IPS-20b (cell line): Measurements from ENCODE around the gene ZDHHC21.

ENCODE experiments used
- H3K27ac ChIP-seq: one replicate; pipeline ENCODE4 v1.5.1; 2013; ENCODE audit warnings: low read length
- H3K27me3 ChIP-seq: 2 replicates; pipeline ENCODE4 v1.6.1; 2013; ENCODE audit warnings: mild to moderate bottlenecking, low read length, inconsistent platforms; ENCODE audit not compliant: insufficient read depth
- H3K36me3 ChIP-seq: 2 replicates; pipeline ENCODE4 v1.6.1; 2013; ENCODE audit warnings: low read depth, mild to moderate bottlenecking, inconsistent platforms, low read length, moderate library complexity; ENCODE audit not compliant: insufficient read depth
- H3K4me1 ChIP-seq: 2 replicates; pipeline ENCODE4 v1.6.1; 2013; ENCODE audit warnings: mild to moderate bottlenecking, control low read depth, inconsistent platforms, low read length, moderate library complexity; ENCODE audit not compliant: insufficient read depth
- H3K4me3 ChIP-seq: 2 replicates; pipeline ENCODE4 v1.5.1; 2013; ENCODE audit warnings: mild to moderate bottlenecking, low read length, inconsistent platforms
- H3K9ac ChIP-seq: 2 replicates; pipeline ENCODE4 v1.6.1; 2013; ENCODE audit warnings: low read depth, mild to moderate bottlenecking, inconsistent platforms, low read length, moderate library complexity
- H3K9me3 ChIP-seq: 2 replicates; pipeline ENCODE4 v1.6.1; 2013; ENCODE audit warnings: mild to moderate bottlenecking, low read depth, low read length, inconsistent platforms; ENCODE audit not compliant: insufficient read depth

The ZDHHC21 gene, protein sequence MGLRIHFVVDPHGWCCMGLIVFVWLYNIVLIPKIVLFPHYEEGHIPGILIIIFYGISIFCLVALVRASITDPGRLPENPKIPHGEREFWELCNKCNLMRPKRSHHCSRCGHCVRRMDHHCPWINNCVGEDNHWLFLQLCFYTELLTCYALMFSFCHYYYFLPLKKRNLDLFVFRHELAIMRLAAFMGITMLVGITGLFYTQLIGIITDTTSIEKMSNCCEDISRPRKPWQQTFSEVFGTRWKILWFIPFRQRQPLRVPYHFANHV

DNA sequence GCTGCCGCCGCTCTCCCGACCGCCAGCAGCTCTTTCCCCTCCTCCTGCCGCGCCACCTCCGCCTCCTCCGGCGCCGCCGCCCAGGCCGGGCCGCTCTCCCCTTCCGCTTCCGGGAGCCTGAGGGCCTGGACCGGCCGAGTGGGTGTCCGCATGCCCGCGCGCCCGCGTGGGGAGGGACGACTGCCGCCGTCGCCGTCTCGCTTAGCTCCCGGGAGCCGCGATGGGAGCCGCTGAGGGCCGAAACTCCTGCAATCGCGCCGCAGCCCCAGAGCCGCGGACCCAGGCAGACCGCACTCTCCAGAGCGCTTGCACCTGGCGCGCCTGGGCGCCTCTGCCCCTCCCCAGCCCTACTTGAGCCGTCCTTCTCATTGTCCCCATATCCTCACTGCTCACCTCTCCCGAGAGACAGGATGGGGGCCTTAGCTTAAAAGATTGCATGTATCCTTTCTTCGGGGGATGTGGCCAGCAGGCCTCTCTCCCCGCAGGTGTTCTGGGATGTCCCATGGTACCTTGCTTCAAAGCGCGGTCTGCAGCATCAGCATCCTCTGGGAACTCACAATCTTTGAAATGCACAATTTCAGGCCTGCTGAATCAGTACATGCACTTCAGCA is at the start of gene ZDHHC21:
ZDHHC21 (minus strand) TSS at position 182 of the 611 bp plus-strand sequence. CDS start 19,092 bp downstream, outside the sequence.
- H3K27me3 ChIP-seq: peaks cover 6% of the 10 kb centered on the region
- peak within 1 kb of the TSS; percentile 82 for H3K9ac ChIP-seq
- no peaks in the 10 kb centered on the region for H3K9me3 ChIP-seq
- peaks cover 13% of the 10 kb centered on the region; the same call in 1 of the 2 replicates for H3K4me1 ChIP-seq
- peaks cover 18% of the 10 kb centered on the region for H3K36me3 ChIP-seq
- peak within 1 kb of the TSS; percentile 23 for H3K27ac ChIP-seq
- peak within 1 kb of the TSS; percentile 84 for H3K4me3 ChIP-seq

- Histone ChIP-seq H3K9me3 (no peaks in the 10 kb centered on the region), H3K4me1 (no peaks in the 10 kb centered on the region), H3K27me3 (no peaks in the 10 kb centered on the region), H3K4me3 (no peak overlapping the region), H3K9ac (no peak overlapping the region), H3K36me3 (no peaks in the 10 kb centered on the region), H3K27ac (no peak overlapping the region)
Observed at GRCh38 chr9:14741369-14741768, 48.1 kb upstream of the ZDHHC21 start.

- no peak overlapping the region for H3K9ac ChIP-seq
- H3K4me3 ChIP-seq: no peak overlapping the region
- H3K27me3 ChIP-seq: peaks cover 15% of the 10 kb centered on the region; the same call in 1 of the 2 replicates
- no peak overlapping the region for H3K27ac ChIP-seq
- H3K36me3 ChIP-seq: no peaks in the 10 kb centered on the region
- no peaks in the 10 kb centered on the region for H3K4me1 ChIP-seq
- no peaks in the 10 kb centered on the region for H3K9me3 ChIP-seq
Observed at GRCh38 chr9:14733133-14733532, 39.9 kb upstream of the ZDHHC21 start.

- Histone ChIP-seq H3K27ac (no peak overlapping the region), H3K9ac (no peak overlapping the region), H3K9me3 (no peaks in the 10 kb centered on the region), H3K4me1 (no peaks in the 10 kb centered on the region), H3K4me3 (no peak overlapping the region), H3K36me3 (no peaks in the 10 kb centered on the region), H3K27me3 (peaks cover 32% of the 10 kb centered on the region)
Observed at GRCh38 chr9:14731294-14731981, 38.2 kb upstream of the ZDHHC21 start.

- Histone ChIP-seq H3K4me3 (no peak overlapping the region), H3K9ac (no peak overlapping the region), H3K27ac (no peak overlapping the region), H3K9me3 (no peaks in the 10 kb centered on the region), H3K27me3 (peaks cover 41% of the 10 kb centered on the region), H3K36me3 (no peaks in the 10 kb centered on the region), H3K4me1 (no peaks in the 10 kb centered on the region)
Observed at GRCh38 chr9:14730461-14730898, 37.2 kb upstream of the ZDHHC21 start.

- Histone ChIP-seq H3K9me3 (no peaks in the 10 kb centered on the region), H3K4me1 (peaks cover 16% of the 10 kb centered on the region), H3K27ac (no peak overlapping the region), H3K36me3 (no peaks in the 10 kb centered on the region), H3K4me3 (no peak overlapping the region; the same call in 1 of the 2 replicates), H3K27me3 (peaks cover 97% of the 10 kb centered on the region), H3K9ac (no peak overlapping the region)
Observed at GRCh38 chr9:14723301-14723700, 30.1 kb upstream of the ZDHHC21 start.

DNA sequence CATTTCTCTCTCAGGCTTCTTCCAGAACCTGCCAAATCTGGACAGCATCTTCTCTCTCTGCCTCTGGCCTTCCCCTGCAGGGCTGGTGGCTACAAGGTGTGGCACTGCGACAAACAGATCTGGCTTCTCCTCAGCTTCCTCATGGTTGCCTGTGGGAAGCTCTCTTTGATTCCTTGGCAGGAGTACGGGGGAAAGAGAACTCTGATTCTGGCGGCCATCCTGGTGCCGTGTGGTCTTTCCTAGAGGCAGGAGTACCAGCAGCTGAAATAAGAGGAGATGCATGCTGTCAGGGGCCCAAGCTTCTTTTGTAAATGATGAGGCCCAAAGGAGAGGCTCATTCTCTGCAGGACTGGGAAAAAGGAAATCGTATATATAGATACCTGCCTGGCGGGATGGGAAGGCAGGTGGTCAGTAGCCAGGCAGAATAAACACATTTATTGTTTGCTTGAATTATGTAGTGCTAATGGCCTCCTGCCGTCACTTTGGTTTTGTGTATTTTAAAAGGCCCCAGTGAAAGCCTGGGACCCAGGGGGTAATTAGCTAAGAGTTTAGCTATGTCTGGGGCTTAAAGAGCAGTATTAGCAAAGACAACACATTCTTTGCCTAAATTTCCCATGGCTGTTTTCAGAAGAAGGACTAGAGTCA is 29.3 kb upstream of the ZDHHC21 start, which contains the start of gene CER1:
CER1 (minus strand) TSS at position 343 of the 645 bp plus-strand sequence; CDS start at position 282, 61 bp downstream.
- H3K4me3 ChIP-seq: peak within 1 kb of the TSS; percentile 49
- H3K4me1 ChIP-seq: peaks cover 16% of the 10 kb centered on the region
- peaks cover 98% of the 10 kb centered on the region for H3K27me3 ChIP-seq
- no peaks in the 10 kb centered on the region for H3K36me3 ChIP-seq
- no peaks in the 10 kb centered on the region for H3K9me3 ChIP-seq
- no peak within 1 kb of the TSS for H3K27ac ChIP-seq
- no peak within 1 kb of the TSS for H3K9ac ChIP-seq

DNA sequence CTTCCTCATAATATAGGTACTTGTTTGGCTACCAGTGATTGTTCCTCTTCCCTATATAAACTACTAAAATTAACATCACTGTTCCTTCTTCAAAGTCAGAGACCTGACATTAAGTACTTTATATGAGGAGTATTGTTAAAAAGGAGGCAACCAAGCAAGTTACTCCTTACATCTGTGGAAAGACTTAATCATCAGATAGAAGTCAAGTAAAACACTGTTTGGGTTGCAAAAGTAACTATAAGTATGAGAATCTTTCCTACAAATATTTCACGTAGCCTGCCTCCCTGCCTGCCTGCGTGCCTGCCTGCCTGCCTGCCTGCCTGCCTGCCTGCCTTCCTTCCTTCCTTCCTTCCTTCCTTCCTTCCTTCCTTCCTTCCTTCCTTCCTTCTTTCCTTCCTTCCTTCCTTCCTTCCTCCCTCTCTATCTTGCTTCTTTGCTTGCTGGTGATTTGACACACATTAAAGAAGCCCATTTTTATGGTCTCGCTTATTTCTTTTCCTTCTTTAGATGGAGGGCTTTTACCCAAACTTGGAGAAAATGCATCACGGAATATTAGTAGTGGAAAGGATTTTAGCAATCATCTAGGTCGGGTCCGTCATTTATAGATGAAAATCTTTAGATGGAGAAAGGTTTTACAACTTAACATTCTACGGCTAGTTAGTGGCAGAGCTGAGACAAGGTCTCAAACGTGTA is 26.1 kb upstream of the ZDHHC21 start:
- Histone ChIP-seq H3K4me3 (no peak overlapping the region), H3K9ac (no peak overlapping the region), H3K9me3 (no peaks in the 10 kb centered on the region), H3K27ac (no peak overlapping the region), H3K4me1 (peaks cover 16% of the 10 kb centered on the region), H3K36me3 (no peaks in the 10 kb centered on the region), H3K27me3 (peaks cover 67% of the 10 kb centered on the region)

GRCh38 chr9:14715102-14715501 is 21.9 kb upstream of the ZDHHC21 start:
- no peak overlapping the region for H3K9ac ChIP-seq
- no peaks in the 10 kb centered on the region for H3K36me3 ChIP-seq
- H3K27me3 ChIP-seq: peaks cover 24% of the 10 kb centered on the region
- no peaks in the 10 kb centered on the region; the same call in 1 of the 2 replicates for H3K9me3 ChIP-seq
- H3K4me3 ChIP-seq: no peak overlapping the region
- H3K4me1 ChIP-seq: no peaks in the 10 kb centered on the region
- H3K27ac ChIP-seq: no peak overlapping the region

- 0 out of 2 replicates have a peak, but pooled peaks cover 7% of the 10 kb centered on the region for H3K27me3 ChIP-seq
- no peaks in the 10 kb centered on the region; the same call in 1 of the 2 replicates for H3K9me3 ChIP-seq
- no peaks in the 10 kb centered on the region for H3K36me3 ChIP-seq
- no peak overlapping the region for H3K4me3 ChIP-seq
- no peak overlapping the region for H3K27ac ChIP-seq
- no peak overlapping the region for H3K9ac ChIP-seq
- H3K4me1 ChIP-seq: no peaks in the 10 kb centered on the region
Observed at GRCh38 chr9:14713187-14713767, 20.0 kb upstream of the ZDHHC21 start.
